ENCODE data around the gene PRND.
"Not testable (repeated sequence)": the region's sequence is repeated elsewhere in the genome, so short reads cannot be mapped to it uniquely, and the experiment has no call there.

PRND gene

DNA sequence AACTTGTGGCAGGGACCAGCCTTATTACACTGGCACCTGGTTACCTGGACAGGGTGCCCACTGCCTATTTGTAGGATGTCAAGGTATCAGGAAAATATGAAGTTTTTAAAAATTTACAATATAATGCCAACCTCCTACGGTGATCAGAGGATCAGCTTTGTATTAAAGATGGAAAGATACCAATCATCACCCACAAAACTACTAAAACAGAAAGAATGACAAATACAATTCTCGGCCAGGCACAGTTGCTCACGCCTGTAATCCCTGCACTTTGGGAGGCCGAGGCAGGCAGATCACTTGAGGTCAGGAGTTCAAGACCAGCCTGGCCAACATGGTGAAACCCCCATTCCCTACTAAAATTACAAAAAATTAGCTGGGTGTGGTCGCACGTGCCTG lies 18.4 kb upstream of the PRND start:
- H3K27ac ChIP-seq (ENCODE audit: low read length) = no peak overlapping the region
- no peak for TF ChIP-seq EZH2phosphoT487 (IDR thresholded peaks at IDR 0.05; ENCODE audit: low read depth)
- TF ChIP-seq, protein P1, sequence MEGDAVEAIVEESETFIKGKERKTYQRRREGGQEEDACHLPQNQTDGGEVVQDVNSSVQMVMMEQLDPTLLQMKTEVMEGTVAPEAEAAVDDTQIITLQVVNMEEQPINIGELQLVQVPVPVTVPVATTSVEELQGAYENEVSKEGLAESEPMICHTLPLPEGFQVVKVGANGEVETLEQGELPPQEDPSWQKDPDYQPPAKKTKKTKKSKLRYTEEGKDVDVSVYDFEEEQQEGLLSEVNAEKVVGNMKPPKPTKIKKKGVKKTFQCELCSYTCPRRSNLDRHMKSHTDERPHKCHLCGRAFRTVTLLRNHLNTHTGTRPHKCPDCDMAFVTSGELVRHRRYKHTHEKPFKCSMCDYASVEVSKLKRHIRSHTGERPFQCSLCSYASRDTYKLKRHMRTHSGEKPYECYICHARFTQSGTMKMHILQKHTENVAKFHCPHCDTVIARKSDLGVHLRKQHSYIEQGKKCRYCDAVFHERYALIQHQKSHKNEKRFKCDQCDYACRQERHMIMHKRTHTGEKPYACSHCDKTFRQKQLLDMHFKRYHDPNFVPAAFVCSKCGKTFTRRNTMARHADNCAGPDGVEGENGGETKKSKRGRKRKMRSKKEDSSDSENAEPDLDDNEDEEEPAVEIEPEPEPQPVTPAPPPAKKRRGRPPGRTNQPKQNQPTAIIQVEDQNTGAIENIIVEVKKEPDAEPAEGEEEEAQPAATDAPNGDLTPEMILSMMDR (IDR thresholded peaks at IDR 0.05; ENCODE audit: low read depth, low read length) = no peak
- H3K36me3 ChIP-seq (replicated peaks; ENCODE audit: low read depth, low read length) = peaks cover 9% of the 10 kb centered on the region
- H3K4me2 ChIP-seq (ENCODE audit: low read length) = no peak overlapping the region
- H4K20me1 ChIP-seq (ENCODE audit: insufficient read depth, low read length) = peaks cover 9% of the 10 kb centered on the region; the same call in 1 of the 2 replicates
- no peak overlapping the region for H3K9ac ChIP-seq (ENCODE audit: low read length)
- peaks cover 5% of the 10 kb centered on the region; the same call in 1 of the 2 replicates for H3K4me1 ChIP-seq (ENCODE audit: low read length)
- no peak overlapping the region for H2AFZ ChIP-seq (ENCODE audit: low read depth, low read length)
- no peaks in the 10 kb centered on the region for H3K79me2 ChIP-seq (ENCODE audit: low read length)
- H3K27me3 ChIP-seq (ENCODE audit: low read depth, low read length) = peaks cover 12% of the 10 kb centered on the region
- H3K4me3 ChIP-seq (ENCODE audit: low read length) = no peak overlapping the region
- no peaks in the 10 kb centered on the region for H3K9me3 ChIP-seq (ENCODE audit: insufficient read depth, low read length)

DNA sequence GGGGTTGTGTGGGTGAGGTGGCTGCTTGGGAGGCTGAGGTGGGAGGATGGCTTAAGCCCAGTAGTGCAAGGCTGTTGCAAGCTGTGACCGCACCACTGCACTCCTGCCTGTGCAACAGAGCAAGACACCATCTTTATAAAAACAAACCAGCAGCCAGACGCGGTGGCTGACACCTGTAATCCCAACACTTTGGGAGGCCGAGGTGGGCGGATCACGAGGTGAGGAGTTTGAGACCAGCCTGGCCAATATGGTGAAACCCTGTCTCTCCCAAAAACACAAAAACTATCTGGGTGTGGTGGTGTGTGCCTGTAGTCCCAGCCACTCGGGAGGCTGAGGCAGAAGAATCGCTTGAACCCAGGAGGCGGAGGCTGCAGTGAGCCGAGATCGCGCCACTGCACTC lies 14.8 kb upstream of the PRND start:
- not testable (repeated sequence) for H3K4me2 ChIP-seq (ENCODE audit: low read length); H3K36me3 ChIP-seq (replicated peaks; ENCODE audit: low read depth, low read length); H3K4me3 ChIP-seq (ENCODE audit: low read length); H2AFZ ChIP-seq (ENCODE audit: low read depth, low read length); H3K27ac ChIP-seq (ENCODE audit: low read length); H4K20me1 ChIP-seq (ENCODE audit: insufficient read depth, low read length); H3K79me2 ChIP-seq (ENCODE audit: low read length); H3K4me1 ChIP-seq (ENCODE audit: low read length); H3K9me3 ChIP-seq (ENCODE audit: insufficient read depth, low read length); H3K9ac ChIP-seq (ENCODE audit: low read length)
- peaks cover 12% of the 10 kb centered on the region for H3K27me3 ChIP-seq (ENCODE audit: low read depth, low read length)

DNA sequence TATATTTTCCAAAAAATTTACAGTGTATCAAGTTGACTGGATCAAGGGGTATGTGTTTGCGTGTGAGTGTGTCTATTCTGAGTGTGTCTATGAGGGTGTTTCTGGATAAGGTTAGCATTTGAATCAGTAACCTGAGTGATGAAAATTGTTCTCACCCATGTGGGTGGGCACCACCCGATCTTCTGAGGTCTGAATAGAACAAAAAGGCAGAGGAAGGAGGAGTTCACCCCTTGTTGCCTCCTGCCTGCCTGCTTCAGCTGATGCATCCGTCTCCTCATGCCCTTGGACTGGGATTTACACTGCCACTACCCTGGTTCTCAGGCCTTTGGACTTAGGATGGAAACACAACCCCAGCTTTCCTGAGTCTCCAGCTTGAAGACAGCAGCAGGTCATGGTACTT lies 13.7 kb upstream of the PRND start:
- H3K27me3 ChIP-seq (ENCODE audit: low read depth, low read length) = peaks cover 12% of the 10 kb centered on the region
- no peaks in the 10 kb centered on the region for H3K9me3 ChIP-seq (ENCODE audit: insufficient read depth, low read length)
- H4K20me1 ChIP-seq (ENCODE audit: insufficient read depth, low read length) = no peaks in the 10 kb centered on the region
- no peak overlapping the region for H3K4me2 ChIP-seq (ENCODE audit: low read length)
- no peaks in the 10 kb centered on the region for H3K36me3 ChIP-seq (replicated peaks; ENCODE audit: low read depth, low read length)
- H2AFZ ChIP-seq (ENCODE audit: low read depth, low read length) = no peak overlapping the region
- no peak for TF ChIP-seq EZH2phosphoT487 (IDR thresholded peaks at IDR 0.05; ENCODE audit: low read depth)
- TF ChIP-seq, protein P1 (IDR thresholded peaks at IDR 0.05; ENCODE audit: low read depth, low read length) = no peak
- no peak overlapping the region for H3K9ac ChIP-seq (ENCODE audit: low read length)
- H3K4me3 ChIP-seq (ENCODE audit: low read length) = no peak overlapping the region
- H3K27ac ChIP-seq (ENCODE audit: low read length) = no peak overlapping the region
- no peaks in the 10 kb centered on the region for H3K79me2 ChIP-seq (ENCODE audit: low read length)
- peaks cover 5% of the 10 kb centered on the region; the same call in 1 of the 2 replicates for H3K4me1 ChIP-seq (ENCODE audit: low read length)

DNA sequence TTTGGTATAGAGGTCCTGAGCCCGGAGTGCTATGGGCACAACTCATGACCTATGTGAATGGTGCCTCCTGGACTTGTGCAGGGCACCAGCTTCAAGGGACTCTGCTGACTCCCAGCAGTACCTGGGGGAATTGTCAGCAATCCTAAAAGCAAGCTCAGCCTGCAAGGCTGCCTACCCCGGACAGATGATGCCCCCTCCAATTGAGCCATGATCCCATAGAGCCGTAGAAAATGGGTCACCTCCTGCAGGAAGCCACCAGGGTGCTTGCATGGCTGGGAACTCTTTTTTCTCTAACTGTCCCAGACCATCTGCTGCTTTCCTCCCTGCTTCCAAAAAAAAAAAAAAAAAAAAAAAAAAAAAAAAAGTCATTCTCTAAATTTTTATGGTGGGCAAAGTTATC lies 12.9 kb upstream of the PRND start:
- Histone ChIP-seq H3K27ac (ENCODE audit: low read length) (no peak overlapping the region), H3K4me1 (ENCODE audit: low read length) (peaks cover 5% of the 10 kb centered on the region; the same call in 1 of the 2 replicates), H4K20me1 (ENCODE audit: insufficient read depth, low read length) (no peaks in the 10 kb centered on the region), H3K79me2 (ENCODE audit: low read length) (no peaks in the 10 kb centered on the region), H2AFZ (ENCODE audit: low read depth, low read length) (no peak overlapping the region), H3K36me3 (replicated peaks; ENCODE audit: low read depth, low read length) (no peaks in the 10 kb centered on the region), H3K9ac (ENCODE audit: low read length) (no peak overlapping the region), H3K27me3 (ENCODE audit: low read depth, low read length) (peaks cover 19% of the 10 kb centered on the region), H3K4me3 (ENCODE audit: low read length) (no peak overlapping the region), H3K4me2 (ENCODE audit: low read length) (no peak overlapping the region), H3K9me3 (ENCODE audit: insufficient read depth, low read length) (no peaks in the 10 kb centered on the region)
- TF ChIP-seq, protein P1 (IDR thresholded peaks at IDR 0.05; ENCODE audit: low read depth, low read length) = no peak
- TF ChIP-seq EZH2phosphoT487 (IDR thresholded peaks at IDR 0.05; ENCODE audit: low read depth) = no peak
